ENCODE measurements around the gene UTS2R.

UTS2R gene

DNA sequence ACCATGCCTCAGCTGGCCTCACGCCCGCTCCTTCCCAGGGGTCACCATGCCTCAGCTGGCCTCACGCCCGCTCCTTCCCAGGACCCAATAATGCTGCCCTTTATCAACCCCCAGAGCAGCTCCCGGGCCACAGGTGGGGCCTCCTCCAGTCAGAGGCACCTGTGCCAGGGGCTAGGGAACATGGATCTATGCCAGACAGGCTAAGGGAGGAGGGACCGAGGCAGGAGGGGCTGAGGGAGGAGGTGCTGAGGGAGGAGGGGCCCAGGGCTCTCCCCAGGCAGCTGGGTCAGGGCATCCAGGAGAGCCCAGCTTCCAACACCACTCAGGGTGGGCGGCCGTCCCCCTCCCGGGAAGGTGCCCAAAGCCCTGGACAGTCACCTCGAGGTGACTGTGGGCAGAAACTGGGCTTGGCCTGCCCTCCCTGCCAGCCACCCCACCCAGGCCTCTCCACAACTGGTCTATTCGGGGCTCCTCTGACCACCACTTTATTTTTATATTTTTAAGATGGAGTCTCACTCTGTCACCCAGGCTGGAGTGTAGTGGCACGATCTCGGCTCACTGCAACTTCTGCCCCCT lies 19.4 kb downstream of the UTS2R start:
- DNase-seq = no peak

DNA sequence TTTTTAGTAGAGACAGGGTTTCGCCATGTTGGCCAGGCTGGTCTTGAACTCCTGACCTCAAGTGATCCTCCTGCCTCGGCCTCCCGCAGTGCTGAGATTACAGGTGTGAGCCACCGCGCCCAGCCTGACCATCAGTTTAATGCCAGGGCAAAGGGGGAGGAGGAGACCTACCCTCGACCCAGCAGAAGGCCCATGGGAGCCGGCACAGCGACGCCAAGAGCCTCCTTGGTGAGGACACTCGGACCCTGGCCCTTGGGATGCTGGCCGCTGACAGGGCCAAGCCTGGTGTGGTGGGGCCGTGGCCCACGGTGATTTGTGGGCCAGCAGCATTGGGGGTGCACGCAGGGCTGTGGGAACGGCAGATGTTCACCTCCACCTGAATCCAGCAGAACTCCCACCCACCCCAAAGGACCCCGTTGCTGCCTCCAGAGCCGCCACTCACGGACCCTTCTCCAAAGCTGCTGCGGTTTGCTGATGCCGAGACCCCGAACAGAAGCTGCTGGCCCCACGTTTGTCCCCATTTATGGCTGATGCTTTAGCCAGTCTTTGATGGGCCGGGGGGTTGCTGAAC lies 20.0 kb downstream of the UTS2R start:
- DNase-seq = no peak

DNA sequence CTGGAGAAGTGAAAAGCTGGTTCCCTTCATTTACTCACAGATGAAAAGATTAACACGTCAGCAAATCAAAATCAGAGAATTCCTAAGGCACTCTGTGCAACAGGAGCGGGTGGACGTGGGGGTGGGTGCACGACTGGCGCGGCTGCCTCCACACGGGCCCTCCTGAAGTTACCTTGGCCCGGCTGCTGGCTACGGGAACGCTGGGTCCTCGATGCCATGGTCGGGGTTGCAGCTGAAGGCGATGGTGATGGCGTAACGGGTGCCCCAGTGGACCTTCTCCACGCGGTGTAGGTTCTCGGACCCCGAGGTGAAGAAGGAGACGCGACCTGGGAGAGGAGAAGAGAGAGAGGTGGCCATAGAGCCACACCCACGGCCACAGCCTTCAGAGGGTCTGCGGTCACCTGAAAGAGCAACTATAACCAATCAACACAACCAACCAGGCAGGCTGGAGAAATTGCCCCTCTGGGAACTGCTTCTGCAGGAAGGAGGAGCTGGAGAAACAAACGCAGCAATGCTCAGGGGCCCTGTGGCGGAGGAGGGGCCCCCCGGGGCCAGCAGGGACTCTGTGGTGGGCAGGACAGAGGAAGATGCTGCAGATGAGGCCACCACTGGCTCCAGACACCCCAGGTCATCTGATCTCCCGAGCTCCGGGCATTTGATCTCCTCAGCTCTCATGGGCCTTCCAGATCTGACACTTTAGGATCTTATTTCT lies 20.8 kb downstream of the UTS2R start:
- DNase-seq = no peak

DNA sequence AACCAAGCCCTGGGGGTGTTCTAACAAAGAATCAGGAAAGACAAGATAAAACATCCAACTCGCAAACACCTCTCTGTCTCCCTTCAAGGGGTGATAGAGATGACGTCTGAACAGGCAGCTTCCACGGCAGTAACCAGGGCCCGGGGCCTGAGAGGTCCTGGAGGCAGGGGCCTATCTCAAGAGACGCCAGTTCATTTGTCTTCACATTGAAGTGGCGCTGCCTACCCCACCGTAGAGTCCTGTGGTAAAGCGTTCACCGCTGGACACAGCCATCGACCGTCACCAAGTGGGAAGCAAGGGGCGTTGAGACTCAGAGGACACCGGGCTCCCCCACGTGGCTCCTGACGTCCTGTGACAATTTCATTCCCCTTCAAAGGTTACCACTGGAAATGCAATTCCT lies 21.4 kb downstream of the UTS2R start:
- no peak for DNase-seq

DNA sequence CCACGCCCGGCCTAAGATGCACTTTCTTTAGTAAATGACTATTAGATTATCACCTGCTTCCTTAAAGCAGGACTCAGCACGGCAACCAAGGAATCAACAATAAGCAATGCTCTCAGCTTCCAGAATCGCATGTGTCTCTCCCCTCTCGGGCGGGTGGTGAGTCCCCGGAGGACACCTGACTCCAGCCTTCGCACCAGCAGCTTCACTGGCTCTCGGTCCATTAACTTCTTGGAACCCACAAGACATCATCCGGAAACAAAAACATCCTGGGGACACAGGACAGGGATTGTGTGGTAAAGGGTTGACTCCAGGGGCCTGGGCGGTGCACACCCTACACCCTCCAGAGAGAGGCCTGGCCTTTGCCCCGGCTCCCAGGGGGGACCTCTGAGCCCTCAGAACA lies 22.7 kb downstream of the UTS2R start:
- DNase-seq = no peak

DNA sequence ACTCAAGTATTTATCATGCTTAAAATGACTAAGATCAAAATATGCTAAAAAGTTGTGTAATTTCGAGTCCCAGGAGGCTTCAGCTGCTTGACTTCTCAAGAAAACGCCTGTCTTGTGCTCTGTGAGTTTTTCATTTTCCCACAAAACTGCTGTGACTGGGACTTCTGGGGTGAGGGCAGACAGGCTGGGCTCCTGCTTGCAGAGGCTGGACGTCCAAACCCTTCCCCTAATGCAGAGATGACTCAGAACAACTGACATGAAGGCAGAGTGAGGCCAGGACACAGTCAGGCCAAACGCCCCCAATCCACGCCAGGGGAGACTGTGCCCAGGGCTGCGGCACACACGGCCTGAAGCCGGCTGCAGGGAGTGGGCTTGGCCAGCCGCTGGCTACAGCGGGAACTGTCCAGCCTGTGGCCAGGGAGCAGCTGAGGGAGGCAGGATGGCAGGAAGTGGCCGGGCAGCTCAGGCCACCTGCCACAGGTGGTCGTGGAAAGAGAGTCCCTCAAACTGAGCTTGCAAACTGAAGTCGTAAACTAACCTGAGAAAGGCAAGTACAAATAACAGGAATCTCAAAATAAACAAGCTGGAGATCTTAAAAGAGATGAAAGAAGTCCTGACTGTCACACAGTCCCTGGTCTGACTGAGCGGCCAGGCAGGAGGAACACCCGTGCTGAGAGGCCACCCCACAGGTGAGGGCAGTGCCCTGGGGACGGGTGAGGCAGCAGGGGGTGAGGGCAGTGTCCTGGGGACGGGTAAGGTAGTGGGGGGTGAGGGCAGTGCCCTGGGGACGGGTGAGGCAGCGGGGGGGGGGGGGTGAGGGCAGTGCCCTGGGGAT lies 25.3 kb downstream of the UTS2R start:
- peak; percentile 54 for DNase-seq

DNA sequence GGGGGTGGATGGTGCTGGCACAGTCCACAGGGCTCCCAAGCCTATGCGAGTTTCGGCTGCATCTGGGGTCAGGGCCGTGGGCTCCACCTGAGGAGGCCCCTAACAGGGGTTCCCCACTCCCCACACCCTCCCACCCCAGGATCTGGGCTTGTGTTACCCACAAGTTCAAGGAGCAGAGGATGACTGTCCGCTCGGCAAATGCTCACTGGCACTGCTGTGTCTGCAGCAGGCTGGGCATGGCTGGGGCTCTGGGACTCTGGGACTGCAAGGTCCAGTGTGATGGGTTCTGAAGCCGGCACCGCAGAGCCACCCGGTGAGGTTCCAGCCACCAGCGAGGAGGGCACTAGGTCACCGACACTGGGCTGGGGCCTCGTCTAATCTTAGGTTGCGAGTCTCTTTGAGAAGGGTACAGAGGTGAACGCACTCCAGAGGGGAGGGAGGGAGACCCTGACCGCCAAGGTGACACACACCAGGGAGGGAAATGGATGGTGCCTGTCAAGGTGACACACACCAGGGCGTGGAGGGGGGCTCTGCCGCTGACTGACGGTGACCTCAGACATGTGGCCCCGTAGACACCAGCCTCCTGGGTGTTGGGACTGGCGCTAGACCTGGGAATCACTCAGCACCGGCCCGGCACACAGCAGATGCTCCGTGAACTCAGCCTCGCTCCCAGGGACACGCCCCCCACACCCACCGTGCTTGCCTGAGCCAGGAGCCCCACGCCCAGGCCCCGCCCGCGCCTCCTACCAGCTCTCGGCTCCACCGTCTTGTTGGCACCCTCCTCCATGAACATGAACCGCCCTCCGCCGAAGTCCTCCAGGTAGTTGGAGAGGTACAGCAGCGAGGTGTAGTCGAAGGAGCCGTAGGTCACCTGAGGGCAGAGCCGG lies 26.1 kb downstream of the UTS2R start:
- DNase-seq = no peak

DNA sequence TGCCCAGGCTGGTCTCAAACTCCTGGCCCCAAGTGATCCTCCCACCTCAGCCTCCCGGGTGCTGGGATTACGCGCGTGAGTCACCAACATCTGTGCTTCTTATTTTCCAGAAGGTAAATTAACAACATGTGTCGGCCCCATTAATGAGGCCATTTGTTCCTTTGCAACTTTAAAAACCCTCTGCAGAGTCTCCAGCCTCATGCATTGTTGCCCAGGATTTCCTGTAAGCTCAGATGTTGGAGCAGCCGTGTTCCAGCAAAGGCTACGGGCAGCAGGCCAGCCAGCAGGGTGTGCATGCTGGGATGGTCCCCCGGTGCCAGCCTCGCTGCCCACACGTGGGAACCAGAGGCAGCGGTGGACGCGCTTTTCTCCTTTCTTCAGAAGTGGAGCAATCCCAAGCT lies 27.5 kb downstream of the UTS2R start:
- DNase-seq = no peak

DNA sequence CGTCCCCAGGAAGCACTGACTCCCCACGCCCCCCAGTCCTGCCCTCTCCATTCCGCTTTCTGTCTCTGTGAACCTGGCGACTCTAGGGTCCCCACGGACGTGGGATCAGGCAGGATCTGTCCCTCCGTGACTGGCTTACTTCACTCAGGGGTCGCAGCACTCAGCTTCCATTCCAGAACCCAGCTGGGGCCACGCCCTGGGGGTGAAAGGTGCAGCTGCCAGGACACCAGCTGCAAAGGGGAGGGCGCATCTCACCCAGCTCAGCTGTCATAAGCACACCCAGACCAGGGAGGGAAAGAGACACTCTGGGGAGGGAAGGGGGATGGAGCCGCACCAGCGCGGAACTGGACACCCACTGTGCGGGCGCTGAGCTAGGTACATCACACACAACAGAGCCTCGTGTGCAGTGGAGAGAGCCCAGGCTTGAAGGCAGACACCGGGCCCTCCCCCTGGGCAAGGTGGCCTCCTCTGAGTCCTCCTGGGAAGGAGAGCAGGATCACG lies 28.1 kb downstream of the UTS2R start:
- DNase-seq = no peak

DNA sequence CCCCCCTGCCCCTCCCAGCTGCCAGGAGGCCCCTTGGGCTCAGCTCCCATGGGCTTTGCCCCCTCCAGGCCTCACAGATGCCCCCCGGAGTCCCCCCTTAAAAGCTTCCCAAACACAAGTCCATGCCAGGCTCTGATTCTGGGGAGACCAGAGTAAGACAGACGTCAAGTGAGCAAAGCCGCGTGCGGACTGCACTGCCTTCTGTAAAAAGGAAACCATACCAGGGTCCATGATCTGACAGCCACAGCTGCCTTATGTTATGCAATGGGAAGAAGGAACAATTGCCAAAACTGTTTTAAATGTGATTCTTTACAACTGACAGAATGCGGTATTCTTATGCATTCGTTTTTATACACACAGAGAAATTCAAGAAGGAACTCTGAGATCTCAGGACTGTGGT lies 28.6 kb downstream of the UTS2R start:
- no peak for DNase-seq

DNA sequence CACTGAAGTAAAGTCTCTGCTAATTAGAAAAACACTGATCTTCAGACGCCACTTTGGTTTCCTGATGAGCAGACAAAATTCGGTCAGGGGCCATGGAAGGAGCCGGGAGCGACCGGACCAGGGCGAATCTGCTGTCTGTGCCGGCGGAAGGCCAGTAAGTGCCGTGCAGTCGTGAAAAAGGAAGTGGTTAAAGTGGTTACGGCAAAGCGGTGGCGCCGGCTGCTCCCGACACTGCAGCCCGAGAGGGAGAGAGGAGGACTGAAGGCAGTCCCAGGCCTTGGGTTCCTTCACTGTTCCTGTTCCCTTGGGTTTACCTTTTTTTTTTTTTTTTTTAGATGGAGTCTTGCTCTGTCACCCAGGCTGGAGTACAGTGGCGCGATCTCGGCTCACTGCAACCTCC lies 29.3 kb downstream of the UTS2R start:
- DNase-seq = no peak

DNA sequence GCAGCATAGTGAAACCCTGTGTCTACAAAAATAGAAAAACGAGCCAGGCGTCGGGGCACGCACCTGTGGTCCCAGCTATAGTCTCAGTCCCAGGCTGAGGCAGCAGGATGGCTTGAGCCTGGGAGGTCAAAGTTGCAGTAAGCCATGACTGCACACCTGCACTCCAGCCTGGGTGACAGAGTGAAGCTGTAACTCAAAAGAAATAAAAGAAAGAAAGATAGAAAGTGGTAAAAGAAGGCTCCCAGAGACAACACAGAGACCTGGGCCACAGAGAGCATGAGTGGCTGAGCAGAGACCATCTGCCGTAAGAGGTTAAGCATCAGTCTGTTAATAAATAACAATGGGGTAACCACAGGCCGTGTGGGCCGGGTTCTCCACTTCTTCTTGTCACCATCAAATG lies 31.3 kb downstream of the UTS2R start:
- no peak for DNase-seq

DNA sequence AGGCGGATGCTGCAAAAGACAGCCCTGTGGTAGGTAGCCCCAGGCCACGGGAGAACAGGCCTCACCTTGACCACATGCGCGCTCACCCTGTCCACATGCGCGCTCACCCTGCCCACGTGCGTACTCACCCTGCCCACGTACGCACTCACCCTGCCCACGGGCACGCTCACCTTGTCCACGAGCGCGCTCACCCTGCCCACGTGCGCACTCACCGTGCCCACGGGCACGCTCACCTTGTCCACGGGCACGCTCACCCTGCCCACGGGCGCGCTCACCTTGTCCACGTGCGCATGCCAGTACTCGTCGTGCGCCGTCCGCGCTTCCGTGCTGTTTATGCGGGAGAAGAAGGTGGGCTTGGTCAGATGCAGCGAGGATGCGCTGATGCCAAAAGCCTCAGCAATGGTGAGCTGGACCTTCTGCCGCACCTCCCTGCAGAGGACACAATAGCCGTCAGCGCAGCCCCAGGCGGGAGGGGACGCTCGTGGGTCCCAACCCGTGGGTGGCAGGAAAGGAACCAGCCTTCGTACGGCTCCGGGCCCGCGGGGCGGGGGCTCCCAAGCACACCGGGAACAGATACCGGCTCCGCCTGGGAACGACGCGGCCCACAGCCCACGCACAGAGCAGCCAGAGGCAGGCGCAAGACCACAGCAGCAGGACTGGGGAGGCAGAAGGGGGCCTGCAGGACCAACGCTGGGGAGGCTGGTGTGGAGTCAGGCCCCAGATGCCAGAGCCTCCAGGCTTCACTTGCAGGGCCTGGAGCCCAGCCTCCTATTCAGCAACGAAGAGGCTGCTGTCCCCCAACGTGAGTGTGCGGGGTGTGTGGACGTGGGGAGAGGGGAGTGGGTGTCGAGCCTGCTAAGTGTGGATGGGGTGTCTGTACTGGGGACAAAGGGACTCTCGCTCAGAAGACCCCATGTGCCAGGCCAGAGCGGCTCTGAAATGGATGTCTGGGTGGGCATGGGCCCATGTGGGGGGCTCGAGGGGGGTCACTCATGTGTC lies 32.4 kb downstream of the UTS2R start:
- no peak for DNase-seq

DNA sequence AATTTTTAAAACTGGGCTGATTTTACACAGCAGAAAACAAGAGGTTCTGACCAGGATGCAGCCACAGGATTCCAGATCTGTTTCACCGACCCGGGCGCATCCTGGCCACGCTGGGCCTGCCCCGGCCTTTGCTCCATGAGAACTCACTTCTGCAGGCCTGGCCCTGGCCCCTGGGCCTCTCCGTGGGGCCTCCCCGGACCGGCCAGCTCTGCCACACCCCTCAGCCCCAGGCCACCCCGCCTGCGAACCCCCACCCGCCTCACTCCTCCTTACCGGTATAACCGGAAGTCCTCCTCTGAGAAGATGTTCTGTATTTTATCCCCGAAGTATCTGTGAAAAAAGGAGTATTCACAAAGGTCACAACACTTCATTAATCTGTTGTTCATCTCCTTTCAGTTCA lies 33.5 kb downstream of the UTS2R start:
- no peak for DNase-seq

DNA sequence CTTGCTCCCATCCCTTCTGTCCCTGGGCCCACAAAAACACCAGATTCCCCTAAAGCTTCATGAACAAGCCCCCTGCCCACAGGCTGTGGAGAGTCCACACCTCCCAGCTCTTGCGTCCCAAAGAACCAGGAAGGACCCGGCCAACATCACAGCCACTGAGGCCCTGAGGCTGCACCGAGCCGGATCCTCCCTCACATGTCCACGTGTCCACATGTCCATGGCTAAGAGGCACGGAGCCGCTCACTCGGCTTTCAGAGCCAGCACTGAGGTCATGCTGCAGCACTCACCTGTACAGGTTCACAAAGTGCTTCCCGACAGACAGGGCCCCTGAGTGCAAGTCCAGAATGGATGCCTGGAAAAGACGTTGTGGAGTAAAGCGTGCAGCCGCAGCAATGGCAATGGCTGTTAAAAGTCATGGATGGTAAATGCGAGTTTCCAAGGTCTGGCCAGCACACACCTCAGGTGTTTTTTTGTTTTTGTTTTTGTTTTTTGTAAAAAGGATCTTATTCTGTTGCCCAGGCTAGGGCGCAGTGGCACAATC lies 34.6 kb downstream of the UTS2R start:
- DNase-seq = no peak

DNA sequence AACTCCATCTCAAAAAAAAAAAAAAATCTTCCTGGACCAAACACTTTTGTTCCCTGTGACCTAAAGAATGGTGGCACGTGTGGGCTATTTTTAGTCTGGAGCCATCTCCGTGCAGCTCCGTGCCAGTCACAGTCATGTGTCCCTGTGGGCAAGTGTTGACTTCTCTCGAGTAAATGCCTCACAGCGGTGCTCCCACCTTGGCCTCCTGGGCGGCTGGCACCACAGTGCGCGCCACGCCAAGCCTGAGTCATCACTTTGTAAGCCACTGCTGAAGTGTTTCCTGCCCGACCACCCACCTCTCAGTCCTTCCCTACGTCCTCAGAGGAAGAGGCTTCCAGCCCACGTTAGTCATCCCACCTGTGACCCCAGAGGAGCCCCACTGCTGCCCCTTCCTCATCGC lies 35.7 kb downstream of the UTS2R start:
- DNase-seq = no peak

DNA sequence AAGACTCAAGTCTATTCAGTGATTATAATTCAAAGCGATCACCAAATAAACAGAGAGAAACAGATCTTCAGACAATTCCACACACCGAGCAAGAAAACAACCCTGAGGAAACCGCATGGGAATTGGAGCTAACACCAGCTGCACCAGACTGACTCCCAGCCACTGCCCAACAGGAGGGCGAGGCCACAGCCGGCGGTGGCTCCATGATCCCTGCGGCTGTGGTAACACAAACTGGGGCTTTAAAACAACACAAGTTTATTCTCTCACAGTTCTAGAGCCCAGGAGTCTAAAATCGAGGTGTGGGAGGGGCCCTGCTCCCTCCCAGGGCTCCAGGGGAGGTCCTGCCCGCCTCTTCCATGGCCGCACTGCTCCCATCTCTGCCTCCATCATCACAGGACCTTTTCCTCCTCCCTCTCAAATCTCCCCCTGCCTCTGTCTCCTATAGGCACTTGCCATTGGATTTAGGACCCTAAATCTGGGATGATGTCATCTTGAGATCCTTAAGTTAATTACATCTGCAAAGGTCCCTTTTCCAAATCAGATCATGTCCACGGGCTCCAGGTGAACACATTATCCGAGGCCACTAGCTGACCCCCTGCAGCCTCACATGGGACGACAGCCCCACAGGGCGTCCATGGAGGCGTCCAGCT lies 36.8 kb downstream of the UTS2R start:
- no peak for DNase-seq

DNA sequence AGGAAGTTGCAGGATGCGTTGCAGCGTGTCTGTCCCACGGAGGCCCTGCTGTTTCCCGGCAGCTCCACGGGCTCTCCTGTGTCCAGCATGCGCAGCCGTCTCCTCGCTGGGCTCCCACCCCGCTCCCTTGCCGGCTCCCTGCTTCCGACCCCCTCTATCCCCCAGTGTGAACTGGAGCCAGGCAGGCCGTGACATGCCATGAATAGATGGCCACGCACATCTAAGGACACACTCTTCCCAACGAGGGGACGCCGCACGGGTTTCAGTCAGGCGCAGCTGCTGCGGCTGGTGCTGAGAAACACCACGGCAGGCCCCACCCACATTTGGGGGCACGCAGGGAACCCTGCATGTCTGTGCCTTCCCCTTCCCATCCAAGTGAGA lies 37.4 kb downstream of the UTS2R start:
- DNase-seq = no peak

DNA sequence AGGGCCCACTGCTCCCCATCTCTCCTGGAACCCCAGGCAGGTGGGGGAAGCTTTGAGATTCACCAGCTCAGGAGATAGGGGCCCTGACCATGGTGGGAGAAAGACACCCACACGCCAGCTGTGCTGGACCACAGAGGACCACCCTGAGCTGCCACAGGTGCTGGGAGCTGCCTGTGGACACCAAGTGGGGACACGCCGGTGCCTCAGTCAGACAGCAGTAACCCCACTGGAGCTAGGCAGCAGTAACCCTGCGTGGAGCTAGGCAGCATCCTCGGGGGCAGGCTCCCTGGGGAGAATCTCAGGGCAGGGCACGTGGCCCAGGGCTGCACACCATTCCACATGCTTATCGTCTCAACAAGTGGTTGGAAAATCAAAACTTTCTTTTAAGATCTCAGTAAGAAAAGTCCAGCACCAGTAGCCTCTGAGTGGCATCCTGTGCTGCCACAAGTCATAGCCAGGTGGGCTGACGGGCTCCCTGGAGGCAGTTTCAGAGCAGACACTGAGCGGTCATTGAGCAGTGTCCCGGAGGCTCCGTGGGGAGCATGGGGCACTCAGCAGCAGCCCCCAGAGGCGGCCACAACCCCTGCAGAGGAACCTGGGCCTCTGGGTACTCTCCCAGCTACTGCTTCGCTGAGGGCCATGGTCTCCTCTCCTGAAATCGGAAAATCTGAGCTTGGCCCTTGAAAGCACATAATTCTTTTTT lies 38.6 kb downstream of the UTS2R start:
- no peak for DNase-seq
